ENCODE data around the gene CIT. TPM values are rescaled to one million over a fixed set of nuclear protein-coding genes. Genes with fewer than 3 reads are reported as not detected.
"Not testable (repeated sequence)": the region's sequence is repeated elsewhere in the genome, so short reads cannot be mapped to it uniquely, and the experiment has no call there.

CIT gene
- total RNA-seq, 6 experiments from 2014 or later = 1.8 to 12.8 (median 3.3) TPM

GRCh38 chr12:119658166-119658565, 219.0 kb downstream of the CIT start:
- DNase-seq; H3K27me3 ChIP-seq; H3K4me1 ChIP-seq; H3K36me3 ChIP-seq; ATAC-seq; H3K4me3 ChIP-seq; H3K9me3 ChIP-seq; H3K27ac ChIP-seq; intact Hi-C loops (cut with DNase I): not testable (repeated sequence)
- 89% methylated on average over 3 of the region's 6 CpGs for WGBS (ENCODE audit: insufficient coverage, low coverage, low lambda C conversion rate, missing lambda C conversion rate)
- TF ChIP-seq CTCF (IDR thresholded peaks at IDR 0.05) = peak in 2 of 4 donors; percentile 7 to 31

DNA sequence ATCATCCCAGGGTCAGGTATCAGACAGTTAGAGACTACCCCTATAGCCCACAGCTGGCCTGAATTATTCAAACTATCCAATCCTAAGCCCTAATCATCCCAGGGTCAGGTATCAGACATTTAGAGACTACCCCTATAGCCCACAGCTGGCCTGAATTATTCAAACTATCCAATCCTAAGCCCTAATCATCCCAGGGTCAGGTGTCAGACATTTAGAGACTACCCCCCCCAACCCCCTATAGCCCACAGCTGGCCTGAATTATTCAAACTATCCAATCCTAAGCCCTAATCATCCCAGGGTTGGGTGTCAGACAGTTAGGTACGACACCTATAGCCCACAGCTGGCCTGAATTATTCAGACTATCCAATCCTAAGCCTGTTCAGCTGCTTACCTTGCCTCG, 220.1 kb downstream of the CIT start:
- ATAC-seq; intact Hi-C loops (cut with DNase I); H3K36me3 ChIP-seq; H3K9me3 ChIP-seq; H3K4me1 ChIP-seq; H3K4me3 ChIP-seq; H3K27me3 ChIP-seq; H3K27ac ChIP-seq; DNase-seq: not testable (repeated sequence)
- WGBS (ENCODE audit: insufficient coverage, low coverage, low lambda C conversion rate, missing lambda C conversion rate) = 100% methylated on average over 2 of the region's 2 CpGs

DNA sequence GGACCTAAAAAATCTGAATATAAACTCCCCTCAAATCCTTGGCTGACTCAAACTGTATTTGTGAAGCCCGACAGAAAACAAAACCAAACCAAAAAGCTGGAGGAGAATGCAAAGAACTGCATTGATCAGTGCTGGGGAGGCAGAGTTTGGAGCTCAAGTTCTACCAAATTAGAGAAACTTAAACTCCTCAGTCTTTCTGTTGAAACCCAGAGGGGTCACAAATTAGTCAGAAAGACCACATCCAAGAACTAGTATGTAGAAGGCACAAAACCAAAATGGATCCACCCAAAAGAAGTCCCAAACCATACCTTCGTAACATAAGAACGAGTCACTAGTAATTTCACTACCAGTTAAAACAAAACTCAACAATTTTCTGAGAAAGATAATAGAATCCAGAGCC, 224.5 kb downstream of the CIT start:
- H3K27me3 ChIP-seq = no peaks in the 10 kb centered on the region
- WGBS (ENCODE audit: insufficient coverage, low coverage, low lambda C conversion rate, missing lambda C conversion rate) = 67% methylated on average over 3 of the region's 3 CpGs
- no peak overlapping the region for H3K4me3 ChIP-seq
- intact Hi-C loops (cut with DNase I) = no loop called here
- DNase-seq (no peak), ATAC-seq (no peak)
- no peaks in the 10 kb centered on the region for H3K9me3 ChIP-seq
- TF ChIP-seq POLR2A (IDR thresholded peaks at IDR 0.05) = no peak
- no peak for TF ChIP-seq CTCF (IDR thresholded peaks at IDR 0.05)
- no peaks in the 10 kb centered on the region for H3K4me1 ChIP-seq
- no peak overlapping the region for H3K27ac ChIP-seq
- no peaks in the 10 kb centered on the region for H3K36me3 ChIP-seq

DNA sequence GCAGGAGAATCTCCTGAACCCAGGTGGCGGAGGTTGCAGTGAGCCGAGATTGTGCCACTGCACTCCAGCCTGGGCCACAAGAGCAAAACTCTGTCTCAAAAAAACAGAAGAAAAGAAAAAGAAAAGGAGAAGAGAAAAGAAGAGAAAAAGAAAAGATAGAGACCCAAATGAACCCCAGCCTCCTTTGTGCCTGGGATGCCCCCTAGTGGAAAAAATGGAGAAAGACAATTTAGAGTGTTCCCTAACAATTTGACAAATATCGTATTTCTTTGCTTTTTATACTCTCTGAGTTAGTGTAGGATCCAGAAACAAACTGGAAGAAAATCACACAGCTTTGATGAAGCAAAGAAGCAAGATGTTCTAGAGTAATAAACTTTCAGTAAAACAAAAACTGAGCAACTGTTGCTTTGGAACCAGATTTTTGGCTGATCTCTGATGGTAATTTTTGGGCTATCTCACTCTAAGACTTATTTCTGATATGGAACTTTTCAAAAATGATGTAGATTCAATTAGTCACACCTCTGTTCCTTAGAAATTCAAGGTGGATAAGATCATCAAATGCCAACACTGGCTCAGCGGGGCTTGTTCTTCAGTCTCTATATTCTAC, 227.8 kb downstream of the CIT start:
- intact Hi-C loops (cut with DNase I) = no loop called here
- DNase-seq = no peak
- peak; percentile 56 to 83 (median 81) for TF ChIP-seq CTCF (IDR thresholded peaks at IDR 0.05)
- no peak for TF ChIP-seq POLR2A (IDR thresholded peaks at IDR 0.05)
- Histone ChIP-seq H3K4me1 (no peaks in the 10 kb centered on the region), H3K9me3 (no peaks in the 10 kb centered on the region), H3K27ac (no peak overlapping the region), H3K4me3 (no peak overlapping the region), H3K36me3 (no peaks in the 10 kb centered on the region), H3K27me3 (no peaks in the 10 kb centered on the region)
- ATAC-seq = peak in 3 of 4 donors; percentile 49 to 57 (median 53)
- 48% methylated on average over 3 of the region's 4 CpGs for WGBS (ENCODE audit: insufficient coverage, low coverage, low lambda C conversion rate, missing lambda C conversion rate)

DNA sequence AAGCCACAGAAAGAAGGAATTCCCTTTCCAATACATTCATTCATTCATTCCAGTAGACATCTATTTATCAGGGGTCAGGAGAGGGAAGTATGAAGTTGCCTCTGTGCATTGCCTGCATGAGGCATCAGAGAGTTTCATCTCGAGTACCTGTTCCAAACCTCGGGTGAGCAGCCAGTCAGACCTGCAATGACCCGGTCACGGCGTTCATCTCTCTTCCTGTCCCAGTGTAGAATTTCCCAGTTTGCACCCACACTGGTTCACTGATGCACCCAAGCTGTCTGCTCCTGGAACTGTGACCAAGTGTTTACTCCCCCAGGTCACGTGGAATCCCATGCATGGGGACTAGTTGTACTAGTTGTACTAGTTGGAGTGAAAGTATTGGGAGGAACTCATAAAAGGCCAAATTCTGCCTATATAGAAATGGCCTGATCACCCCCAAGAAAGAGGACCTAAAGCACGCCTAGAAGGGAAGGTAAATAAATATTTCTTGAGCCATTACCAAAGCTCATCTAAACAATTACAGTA, 231.5 kb downstream of the CIT start:
- TF ChIP-seq CTCF (IDR thresholded peaks at IDR 0.05) = no peak
- TF ChIP-seq POLR2A (IDR thresholded peaks at IDR 0.05) = no peak
- Histone ChIP-seq H3K4me1 (no peaks in the 10 kb centered on the region), H3K36me3 (no peaks in the 10 kb centered on the region), H3K27me3 (no peaks in the 10 kb centered on the region), H3K4me3 (no peak overlapping the region), H3K27ac (no peak overlapping the region), H3K9me3 (no peaks in the 10 kb centered on the region)
- intact Hi-C loops (cut with DNase I) = no loop called here
- ATAC-seq = no peak
- WGBS (ENCODE audit: insufficient coverage, low coverage, low lambda C conversion rate, missing lambda C conversion rate) = 87% methylated on average over 3 of the region's 7 CpGs
- DNase-seq = no peak
